ENCODE data around the gene AOX1.

AOX1 gene

DNA sequence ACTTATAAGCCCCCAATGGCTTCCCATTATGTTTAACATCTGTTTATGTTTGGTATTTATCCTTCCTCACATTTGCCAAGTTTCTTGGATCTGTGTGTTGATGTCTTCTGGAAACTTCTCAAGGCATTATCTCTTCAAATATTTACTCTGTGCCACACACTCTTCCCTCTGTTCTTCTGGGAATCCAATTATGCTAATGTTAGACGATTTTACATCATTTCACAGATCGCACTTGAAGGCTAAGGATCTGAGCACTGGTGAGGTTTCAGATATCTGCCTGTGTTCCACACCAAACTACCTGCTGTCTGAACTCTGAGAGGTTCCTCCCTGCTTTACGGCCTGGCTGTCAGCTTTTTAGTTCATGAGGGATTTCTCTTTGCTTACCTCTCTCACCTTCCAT, 10.1 kb downstream of the AOX1 start:
- TF ChIP-seq REST (IDR thresholded peaks at IDR 0.05; ENCODE audit: insufficient replicate concordance, low read depth), result no peak
- TF ChIP-seq SPI1 (IDR thresholded peaks at IDR 0.05; ENCODE audit: borderline replicate concordance, low read depth), result no peak
- TF ChIP-seq, protein P1, sequence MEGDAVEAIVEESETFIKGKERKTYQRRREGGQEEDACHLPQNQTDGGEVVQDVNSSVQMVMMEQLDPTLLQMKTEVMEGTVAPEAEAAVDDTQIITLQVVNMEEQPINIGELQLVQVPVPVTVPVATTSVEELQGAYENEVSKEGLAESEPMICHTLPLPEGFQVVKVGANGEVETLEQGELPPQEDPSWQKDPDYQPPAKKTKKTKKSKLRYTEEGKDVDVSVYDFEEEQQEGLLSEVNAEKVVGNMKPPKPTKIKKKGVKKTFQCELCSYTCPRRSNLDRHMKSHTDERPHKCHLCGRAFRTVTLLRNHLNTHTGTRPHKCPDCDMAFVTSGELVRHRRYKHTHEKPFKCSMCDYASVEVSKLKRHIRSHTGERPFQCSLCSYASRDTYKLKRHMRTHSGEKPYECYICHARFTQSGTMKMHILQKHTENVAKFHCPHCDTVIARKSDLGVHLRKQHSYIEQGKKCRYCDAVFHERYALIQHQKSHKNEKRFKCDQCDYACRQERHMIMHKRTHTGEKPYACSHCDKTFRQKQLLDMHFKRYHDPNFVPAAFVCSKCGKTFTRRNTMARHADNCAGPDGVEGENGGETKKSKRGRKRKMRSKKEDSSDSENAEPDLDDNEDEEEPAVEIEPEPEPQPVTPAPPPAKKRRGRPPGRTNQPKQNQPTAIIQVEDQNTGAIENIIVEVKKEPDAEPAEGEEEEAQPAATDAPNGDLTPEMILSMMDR (IDR thresholded peaks at IDR 0.05; ENCODE audit: insufficient read depth, low read length), result no peak
- no peak for TF ChIP-seq GABPA (IDR thresholded peaks at IDR 0.05; ENCODE audit: low read depth)
- no peak for TF ChIP-seq POLR2AphosphoS5 (IDR thresholded peaks at IDR 0.05; ENCODE audit: low read depth)

GRCh38 chr2:200596774-200597570, 11.2 kb downstream of the AOX1 start:
- TF ChIP-seq REST (IDR thresholded peaks at IDR 0.05; ENCODE audit: insufficient replicate concordance, low read depth) (no peak), GABPA (IDR thresholded peaks at IDR 0.05; ENCODE audit: low read depth) (no peak), SPI1 (IDR thresholded peaks at IDR 0.05; ENCODE audit: borderline replicate concordance, low read depth) (no peak), POLR2AphosphoS5 (IDR thresholded peaks at IDR 0.05; ENCODE audit: low read depth) (no peak)
- TF ChIP-seq, protein P1 (IDR thresholded peaks at IDR 0.05; ENCODE audit: insufficient read depth, low read length), result no peak
- no peaks in the 10 kb centered on the region for H3K27me3 ChIP-seq (ENCODE audit: insufficient read depth, poor library complexity, severe bottlenecking)
- no peak overlapping the region for H3K4me3 ChIP-seq (replicated peaks; ENCODE audit: insufficient read depth, low read length)
- no peak overlapping the region for H3K27ac ChIP-seq (replicated peaks)
- no peak for DNase-seq (ENCODE audit: low read depth in 1 of 2, low spot score in 1 of 2)

More for the DNA sequence above, 10.1 kb downstream of the AOX1 start:
- no peak for DNase-seq (ENCODE audit: low read depth in 1 of 2, low spot score in 1 of 2)
- Histone ChIP-seq H3K27me3 (ENCODE audit: insufficient read depth, poor library complexity, severe bottlenecking) (no peaks in the 10 kb centered on the region), H3K4me3 (replicated peaks; ENCODE audit: insufficient read depth, low read length) (no peak overlapping the region), H3K27ac (replicated peaks) (no peak overlapping the region)

DNA sequence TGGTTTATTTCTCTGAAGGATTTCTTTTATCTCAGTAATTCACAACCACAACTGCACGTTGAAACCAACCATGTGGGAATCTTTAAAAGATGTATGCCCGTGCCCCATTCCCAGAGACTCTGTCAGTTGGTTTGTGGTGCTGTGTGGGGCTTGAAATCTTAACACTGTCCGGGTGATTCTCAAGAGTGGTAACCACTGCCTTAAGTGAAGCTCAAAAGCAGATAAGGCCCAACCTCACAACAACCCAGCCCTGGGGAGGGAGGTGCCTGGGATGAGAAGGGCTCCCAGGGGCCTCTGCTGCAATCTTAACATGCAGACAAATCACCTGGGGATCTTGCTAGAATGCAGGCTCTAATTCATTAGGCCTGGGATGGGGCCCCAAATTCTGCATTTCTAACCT, 13.4 kb downstream of the AOX1 start:
- Histone ChIP-seq H3K27me3 (ENCODE audit: insufficient read depth, poor library complexity, severe bottlenecking) (no peaks in the 10 kb centered on the region), H3K4me3 (replicated peaks; ENCODE audit: insufficient read depth, low read length) (no peak overlapping the region)

More for the DNA sequence above, 13.4 kb downstream of the AOX1 start:
- no peak for DNase-seq (ENCODE audit: low read depth in 1 of 2, low spot score in 1 of 2)
- no peak overlapping the region for H3K27ac ChIP-seq (replicated peaks)
- TF ChIP-seq, protein P1 (IDR thresholded peaks at IDR 0.05; ENCODE audit: insufficient read depth, low read length), result no peak
- TF ChIP-seq REST (IDR thresholded peaks at IDR 0.05; ENCODE audit: insufficient replicate concordance, low read depth) (no peak), GABPA (IDR thresholded peaks at IDR 0.05; ENCODE audit: low read depth) (no peak), POLR2AphosphoS5 (IDR thresholded peaks at IDR 0.05; ENCODE audit: low read depth) (no peak), SPI1 (IDR thresholded peaks at IDR 0.05; ENCODE audit: borderline replicate concordance, low read depth) (no peak)
